ENCODE measurements around the gene FBXL13.

- TF ChIP-seq CTCF (conservative IDR thresholded peaks at IDR 0.05; ENCODE audit: low read length) = no peak
- TF ChIP-seq EZH2phosphoT487 (IDR thresholded peaks at IDR 0.05; ENCODE audit: borderline replicate concordance, low read depth, low read length) = no peak
These were observed 200.3 kb downstream of the FBXL13 start for GRCh38 chr7:102874166-102874829.

All from OCI-LY7 (cell line).